ENCODE measurements around the gene ATP6V0B. TPM values are rescaled to one million over a fixed set of nuclear protein-coding genes. Genes with fewer than 3 reads are reported as not detected.
A peak's percentile ranks its signal among the peaks of the same experiment; 100 is the strongest.

Gene ATP6V0B
- total and polyA plus RNA-seq, 9 of the 15 experiments (the other 6 are each of a cell fraction or from before 2014, with no cell fraction given), result 137 to 328 (median 220) TPM

DNA sequence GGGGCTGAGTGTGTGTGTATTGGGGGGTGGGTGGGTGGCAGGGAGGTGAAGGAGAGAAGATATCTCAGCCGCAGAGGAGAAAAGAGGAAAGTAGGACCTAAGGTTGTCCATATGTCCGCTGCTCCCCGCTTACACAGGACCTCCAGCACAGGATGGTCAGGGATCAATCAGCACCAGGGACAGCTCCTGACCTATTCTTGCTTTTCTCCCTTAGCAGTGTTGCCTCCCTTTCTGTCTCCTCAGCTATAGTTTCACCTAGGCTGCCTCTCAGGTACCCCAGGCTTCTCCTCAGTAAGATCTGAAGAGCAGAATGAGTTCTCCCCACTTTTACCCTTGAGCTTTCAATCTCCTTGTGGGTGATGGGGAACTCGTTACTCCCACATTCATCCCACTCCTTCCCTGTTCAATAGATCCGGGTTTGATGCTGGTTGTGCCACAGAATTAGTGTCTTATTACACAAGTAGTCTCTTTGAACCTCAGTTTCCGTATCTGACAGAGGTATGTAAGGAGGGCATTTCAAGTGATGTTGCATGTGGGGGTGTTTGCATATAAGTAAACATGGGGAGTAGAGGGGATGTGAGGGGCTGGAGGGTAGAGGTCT is 6.3 kb upstream of the ATP6V0B start (continued):
- TF ChIP-seq TEAD1 (CRISPR knock-in tag; IDR thresholded peaks at IDR 0.05), result peak in 1 of 2 experiments; percentile 19; a peak in 1 of 4 replicates
- no peak for TF ChIP-seq MCM7 (IDR thresholded peaks at IDR 0.05)
- TF ChIP-seq ZNF584 (CRISPR knock-in tag; IDR thresholded peaks at IDR 0.05; ENCODE audit: low read depth), result no peak
- no peak for TF ChIP-seq ZBTB17 (CRISPR knock-in tag; IDR thresholded peaks at IDR 0.05)
- TF ChIP-seq HDGF (IDR thresholded peaks at IDR 0.05), result no peak
- no peak for TF ChIP-seq POLR2AphosphoS2 (IDR thresholded peaks at IDR 0.05; ENCODE audit: low read length)
- TF ChIP-seq CHD2 (IDR thresholded peaks at IDR 0.05; ENCODE audit: low read depth, low read length), result no peak
- no peak for TF ChIP-seq TCF15 (CRISPR knock-in tag; IDR thresholded peaks at IDR 0.05)
- TF ChIP-seq ZNF57 (CRISPR knock-in tag; IDR thresholded peaks at IDR 0.05), result no peak
- no peak for TF ChIP-seq ZFX (CRISPR knock-in tag; IDR thresholded peaks at IDR 0.05)
- TF ChIP-seq MAX (CRISPR knock-in tag; IDR thresholded peaks at IDR 0.05), result 0 out of 2 replicates have a peak, but pooled peaks have one; percentile 26
- no peak for TF ChIP-seq ZBTB26 (CRISPR knock-in tag; IDR thresholded peaks at IDR 0.05)
- no peak for TF ChIP-seq NR2F6 (CRISPR knock-in tag; IDR thresholded peaks at IDR 0.05)
- TF ChIP-seq ZBTB8A (IDR thresholded peaks at IDR 0.05; ENCODE audit: partially characterized antibody), result no peak
- TF ChIP-seq, protein P1, sequence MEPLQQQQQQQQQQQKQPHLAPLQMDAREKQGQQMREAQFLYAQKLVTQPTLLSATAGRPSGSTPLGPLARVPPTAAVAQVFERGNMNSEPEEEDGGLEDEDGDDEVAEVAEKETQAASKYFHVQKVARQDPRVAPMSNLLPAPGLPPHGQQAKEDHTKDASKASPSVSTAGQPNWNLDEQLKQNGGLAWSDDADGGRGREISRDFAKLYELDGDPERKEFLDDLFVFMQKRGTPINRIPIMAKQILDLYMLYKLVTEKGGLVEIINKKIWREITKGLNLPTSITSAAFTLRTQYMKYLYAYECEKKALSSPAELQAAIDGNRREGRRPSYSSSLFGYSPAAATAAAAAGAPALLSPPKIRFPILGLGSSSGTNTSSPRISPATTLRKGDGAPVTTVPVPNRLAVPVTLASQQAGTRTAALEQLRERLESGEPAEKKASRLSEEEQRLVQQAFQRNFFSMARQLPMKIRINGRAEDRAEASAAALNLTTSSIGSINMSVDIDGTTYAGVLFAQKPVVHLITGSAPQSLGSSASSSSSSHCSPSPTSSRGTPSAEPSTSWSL (CRISPR knock-in tag; IDR thresholded peaks at IDR 0.05; ENCODE audit: borderline replicate concordance), result no peak
- TF ChIP-seq BMI1 (IDR thresholded peaks at IDR 0.05; ENCODE audit: low read length), result no peak
- 0 out of 2 replicates have a peak, but pooled peaks have one; percentile 61 for TF ChIP-seq ZNF395 (CRISPR knock-in tag; IDR thresholded peaks at IDR 0.05)
- TF ChIP-seq FOXA3 (CRISPR knock-in tag; conservative IDR thresholded peaks at IDR 0.05 in 1 of 2, IDR thresholded peaks at IDR 0.05 in 1 of 2), result no peak
- TF ChIP-seq ZNF699 (CRISPR knock-in tag; IDR thresholded peaks at IDR 0.05; ENCODE audit: insufficient replicate concordance), result no peak
- TF ChIP-seq BRCA1 (IDR thresholded peaks at IDR 0.05), result no peak
- no peak for TF ChIP-seq BRCA1 (CRISPR knock-in tag; IDR thresholded peaks at IDR 0.05)
- peak; percentile 97 for TF ChIP-seq MIER1 (IDR thresholded peaks at IDR 0.05; ENCODE audit: low read depth)
- TF ChIP-seq, protein P2, sequence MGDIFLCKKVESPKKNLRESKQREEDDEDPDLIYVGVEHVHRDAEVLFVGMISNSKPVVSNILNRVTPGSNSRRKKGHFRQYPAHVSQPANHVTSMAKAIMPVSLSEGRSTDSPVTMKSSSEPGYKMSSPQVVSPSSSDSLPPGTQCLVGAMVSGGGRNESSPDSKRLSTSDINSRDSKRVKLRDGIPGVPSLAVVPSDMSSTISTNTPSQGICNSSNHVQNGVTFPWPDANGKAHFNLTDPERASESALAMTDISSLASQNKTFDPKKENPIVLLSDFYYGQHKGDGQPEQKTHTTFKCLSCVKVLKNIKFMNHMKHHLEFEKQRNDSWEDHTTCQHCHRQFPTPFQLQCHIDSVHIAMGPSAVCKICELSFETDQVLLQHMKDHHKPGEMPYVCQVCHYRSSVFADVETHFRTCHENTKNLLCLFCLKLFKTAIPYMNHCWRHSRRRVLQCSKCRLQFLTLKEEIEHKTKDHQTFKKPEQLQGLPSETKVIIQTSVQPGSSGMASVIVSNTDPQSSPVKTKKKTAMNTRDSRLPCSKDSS (IDR thresholded peaks at IDR 0.05; ENCODE audit: low read depth, partially characterized antibody), result no peak

Measured in K562 (cell line).